ENCODE measurements around the gene OTULINL.

Gene OTULINL

GRCh38 chr5:14640765-14641164, 59.2 kb downstream of the OTULINL start:
- Histone ChIP-seq H3K4me3 (IDR thresholded peaks at IDR 0.05; ENCODE audit: insufficient read depth, low read depth, low read length) (no peak overlapping the region), H3K27ac (no peak overlapping the region), H3K9ac (no peak overlapping the region), H3K79me2 (ENCODE audit: insufficient read depth, low read depth) (no peaks in the 10 kb centered on the region), H2AFZ (ENCODE audit: low read depth) (no peak overlapping the region), H3K4me1 (ENCODE audit: low read depth, poor library complexity, severe bottlenecking) (no peaks in the 10 kb centered on the region), H3K36me3 (ENCODE audit: insufficient read depth) (no peaks in the 10 kb centered on the region), H3K27me3 (ENCODE audit: insufficient read depth, low read depth) (no peaks in the 10 kb centered on the region), H4K20me1 (ENCODE audit: insufficient read depth) (no peaks in the 10 kb centered on the region), H3K4me2 (no peak overlapping the region)
- no peak for TF ChIP-seq CTCF (conservative IDR thresholded peaks at IDR 0.05; ENCODE audit: low read depth, low read length)

GRCh38 chr5:14644623-14645237, 63.1 kb downstream of the OTULINL start:
- Histone ChIP-seq H3K4me2 (no peak overlapping the region), H3K36me3 (ENCODE audit: insufficient read depth) (no peaks in the 10 kb centered on the region), H3K79me2 (ENCODE audit: insufficient read depth, low read depth) (no peaks in the 10 kb centered on the region), H3K9ac (no peak overlapping the region), H3K4me1 (ENCODE audit: low read depth, poor library complexity, severe bottlenecking) (no peaks in the 10 kb centered on the region), H4K20me1 (ENCODE audit: insufficient read depth) (no peaks in the 10 kb centered on the region), H3K27me3 (ENCODE audit: insufficient read depth, low read depth) (no peaks in the 10 kb centered on the region), H3K4me3 (IDR thresholded peaks at IDR 0.05; ENCODE audit: insufficient read depth, low read depth, low read length) (no peak overlapping the region), H2AFZ (ENCODE audit: low read depth) (no peak overlapping the region), H3K27ac (no peak overlapping the region)
- TF ChIP-seq CTCF (conservative IDR thresholded peaks at IDR 0.05; ENCODE audit: low read depth, low read length): no peak

GRCh38 chr5:14650052-14650451, 68.5 kb downstream of the OTULINL start:
- H3K27me3 ChIP-seq (ENCODE audit: insufficient read depth, low read depth): no peaks in the 10 kb centered on the region

GRCh38 chr5:14655146-14655741, 73.7 kb downstream of the OTULINL start:
- no peak for TF ChIP-seq CTCF (conservative IDR thresholded peaks at IDR 0.05; ENCODE audit: low read depth, low read length)
- Histone ChIP-seq H3K4me2 (no peak overlapping the region), H4K20me1 (ENCODE audit: insufficient read depth) (no peaks in the 10 kb centered on the region), H3K27me3 (ENCODE audit: insufficient read depth, low read depth) (no peaks in the 10 kb centered on the region), H3K79me2 (ENCODE audit: insufficient read depth, low read depth) (no peaks in the 10 kb centered on the region), H3K4me3 (IDR thresholded peaks at IDR 0.05; ENCODE audit: insufficient read depth, low read depth, low read length) (no peak overlapping the region), H3K4me1 (ENCODE audit: low read depth, poor library complexity, severe bottlenecking) (no peaks in the 10 kb centered on the region), H2AFZ (ENCODE audit: low read depth) (no peak overlapping the region), H3K9ac (no peak overlapping the region), H3K36me3 (ENCODE audit: insufficient read depth) (no peaks in the 10 kb centered on the region), H3K27ac (no peak overlapping the region)

More at GRCh38 chr5:14650052-14650451, 68.5 kb downstream of the OTULINL start:
- H2AFZ ChIP-seq (ENCODE audit: low read depth): no peak overlapping the region
- no peak overlapping the region for H3K4me3 ChIP-seq (IDR thresholded peaks at IDR 0.05; ENCODE audit: insufficient read depth, low read depth, low read length)
- no peak overlapping the region for H3K4me2 ChIP-seq
- no peaks in the 10 kb centered on the region for H4K20me1 ChIP-seq (ENCODE audit: insufficient read depth)
- H3K4me1 ChIP-seq (ENCODE audit: low read depth, poor library complexity, severe bottlenecking): no peaks in the 10 kb centered on the region
- H3K79me2 ChIP-seq (ENCODE audit: insufficient read depth, low read depth): no peaks in the 10 kb centered on the region
- no peaks in the 10 kb centered on the region for H3K36me3 ChIP-seq (ENCODE audit: insufficient read depth)
- no peak for TF ChIP-seq CTCF (conservative IDR thresholded peaks at IDR 0.05; ENCODE audit: low read depth, low read length)
- H3K9ac ChIP-seq: no peak overlapping the region
- H3K27ac ChIP-seq: no peak overlapping the region
